ENCODE results near the gene OSBPL3. TPM values are rescaled to one million over a fixed set of nuclear protein-coding genes. Genes with fewer than 3 reads are reported as not detected.

Gene OSBPL3
- polyA plus RNA-seq, 1 of the 3 experiments (the other 2 are of a cell fraction) = 23.2 TPM

DNA sequence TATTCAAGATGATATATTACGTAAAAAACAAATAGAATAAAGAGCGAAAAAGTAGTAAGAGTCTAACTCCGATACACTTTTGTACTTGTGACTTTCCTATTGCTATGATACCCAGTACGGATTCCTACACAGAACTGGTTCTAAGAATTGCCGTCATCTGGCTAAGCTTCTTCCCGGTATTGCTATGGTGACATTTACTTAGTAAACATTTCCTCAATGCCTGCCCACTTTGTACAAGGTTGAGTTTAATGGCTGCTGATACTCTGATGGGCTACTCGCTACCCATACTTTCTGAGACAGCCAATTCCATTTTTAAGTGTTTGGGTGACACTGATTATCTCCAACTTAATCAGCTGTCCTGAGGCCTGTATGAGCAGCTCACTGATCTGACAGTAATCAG, 55.6 kb downstream of the OSBPL3 start:
- Histone ChIP-seq H3F3A (replicated peaks; ENCODE audit: insufficient read depth) (peaks cover 35% of the 10 kb centered on the region), H3K27ac (ENCODE audit: low read depth in 2 of 2, low read length in 1 of 2) (no peak overlapping the region), H3K9me2 (no peaks in the 10 kb centered on the region), H3K36me3 (replicated peaks in 1 of 2; ENCODE audit: control insufficient read depth in 1 of 2, insufficient read depth in 2 of 2, low read length in 1 of 2) (no peaks in the 10 kb centered on the region), H3K4me3 (ENCODE audit: low read depth in 2 of 2, low read length in 1 of 2) (no peak overlapping the region), H4K20me1 (ENCODE audit: insufficient read depth) (no peaks in the 10 kb centered on the region), H3K9ac (no peak overlapping the region), H2AFZ (ENCODE audit: low read depth) (no peak overlapping the region), H3K9me3 (no peaks in the 10 kb centered on the region), H3K27me3 (ENCODE audit: insufficient read depth) (no peaks in the 10 kb centered on the region), H3K4me1 (ENCODE audit: control insufficient read depth in 1 of 2, insufficient read depth in 2 of 2, low read depth in 1 of 2, low read length in 1 of 2) (peaks cover 36 to 51% of the 10 kb centered on the region in 2 experiments), H3K79me2 (ENCODE audit: insufficient read depth) (peaks cover 89% of the 10 kb centered on the region), H3K4me2 (no peak overlapping the region)
- POLR2A ChIA-PET = no interaction called here
- WGBS (ENCODE audit: low lambda C conversion rate) = 98% methylated on average over 7 of the region's 7 CpGs
- DNase-seq = no peak
- TF ChIP-seq ELF1 (IDR thresholded peaks at IDR 0.05) = no peak
- TF ChIP-seq MEF2A (IDR thresholded peaks at IDR 0.05; ENCODE audit: borderline replicate concordance, low read depth) = no peak
- CTCF ChIA-PET = interaction anchor here (1.9 kb wide), 2 partner anchors 55 to 104 kb away, joined by 4 to 9 read pairs; partner anchors contain the start of gene OSBPL3

DNA sequence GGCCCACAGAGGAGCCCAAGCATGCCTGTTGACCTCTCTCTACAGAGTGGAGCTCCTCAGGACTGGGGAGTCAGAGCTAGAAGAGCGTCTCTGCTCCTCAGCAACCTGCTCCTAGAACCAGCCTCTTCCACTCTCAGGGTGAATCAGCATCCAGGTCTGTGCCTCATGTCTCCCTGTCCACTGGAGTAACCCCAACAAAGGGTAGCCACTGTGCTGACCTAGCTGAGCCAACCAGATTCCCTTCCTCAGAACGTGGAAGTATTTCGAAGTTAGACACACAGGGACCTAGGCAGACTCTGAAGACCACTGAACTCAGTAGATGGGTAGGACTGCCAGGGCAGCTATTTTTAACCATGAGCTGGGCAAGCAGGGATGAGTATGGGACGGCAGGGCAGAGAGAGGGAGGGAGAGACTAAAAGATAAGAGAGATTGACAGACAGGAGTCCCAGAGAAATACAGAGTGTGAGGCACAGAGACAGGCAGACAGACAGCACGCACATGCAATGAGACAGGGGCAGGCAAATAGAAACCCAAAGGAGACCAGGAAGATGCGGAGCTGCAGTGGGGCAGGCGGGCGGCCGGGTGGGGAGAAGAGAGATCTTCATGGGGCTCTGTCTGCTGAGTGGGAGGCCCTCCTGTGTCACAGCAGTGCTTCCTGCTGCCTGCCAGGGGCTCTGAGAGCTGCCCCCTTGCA, 56.7 kb downstream of the OSBPL3 start:
- no peak for DNase-seq
- 87% methylated on average over 9 of the region's 9 CpGs for WGBS (ENCODE audit: low lambda C conversion rate)
- H4K20me1 ChIP-seq (ENCODE audit: insufficient read depth) = no peaks in the 10 kb centered on the region
- peaks cover 36 to 51% of the 10 kb centered on the region in 2 experiments for H3K4me1 ChIP-seq (ENCODE audit: control insufficient read depth in 1 of 2, insufficient read depth in 2 of 2, low read depth in 1 of 2, low read length in 1 of 2)
- ChIA-PET POLR2A (no interaction called here), CTCF (interaction anchor here (0.8 to 1.9 kb wide), 6 partner anchors 15 to 175 kb away, joined by 3 to 7 read pairs (median 4); no protein-coding TSS in a partner anchor)
- peak overlapping the region; percentile 67; the same call in 1 of the 2 replicates for H3K4me2 ChIP-seq
- H3K27ac ChIP-seq (ENCODE audit: low read depth in 2 of 2, low read length in 1 of 2) = peak overlapping the region; percentile 74 to 80
- H3K9me2 ChIP-seq = no peaks in the 10 kb centered on the region
- H3K36me3 ChIP-seq (replicated peaks in 1 of 2; ENCODE audit: control insufficient read depth in 1 of 2, insufficient read depth in 2 of 2, low read length in 1 of 2) = no peaks in the 10 kb centered on the region
- H3K79me2 ChIP-seq (ENCODE audit: insufficient read depth) = peaks cover 89% of the 10 kb centered on the region
- no peaks in the 10 kb centered on the region for H3K27me3 ChIP-seq (ENCODE audit: insufficient read depth)
- no peaks in the 10 kb centered on the region for H3K9me3 ChIP-seq
- peaks cover 37% of the 10 kb centered on the region for H3F3A ChIP-seq (replicated peaks; ENCODE audit: insufficient read depth)
- TF ChIP-seq, protein P1, sequence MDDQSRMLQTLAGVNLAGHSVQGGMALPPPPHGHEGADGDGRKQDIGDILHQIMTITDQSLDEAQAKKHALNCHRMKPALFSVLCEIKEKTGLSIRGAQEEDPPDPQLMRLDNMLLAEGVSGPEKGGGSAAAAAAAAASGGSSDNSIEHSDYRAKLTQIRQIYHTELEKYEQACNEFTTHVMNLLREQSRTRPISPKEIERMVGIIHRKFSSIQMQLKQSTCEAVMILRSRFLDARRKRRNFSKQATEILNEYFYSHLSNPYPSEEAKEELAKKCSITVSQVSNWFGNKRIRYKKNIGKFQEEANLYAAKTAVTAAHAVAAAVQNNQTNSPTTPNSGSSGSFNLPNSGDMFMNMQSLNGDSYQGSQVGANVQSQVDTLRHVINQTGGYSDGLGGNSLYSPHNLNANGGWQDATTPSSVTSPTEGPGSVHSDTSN (IDR thresholded peaks at IDR 0.05) = peak; percentile 13; the same call in 1 of the 2 replicates
- TF ChIP-seq, protein P2, sequence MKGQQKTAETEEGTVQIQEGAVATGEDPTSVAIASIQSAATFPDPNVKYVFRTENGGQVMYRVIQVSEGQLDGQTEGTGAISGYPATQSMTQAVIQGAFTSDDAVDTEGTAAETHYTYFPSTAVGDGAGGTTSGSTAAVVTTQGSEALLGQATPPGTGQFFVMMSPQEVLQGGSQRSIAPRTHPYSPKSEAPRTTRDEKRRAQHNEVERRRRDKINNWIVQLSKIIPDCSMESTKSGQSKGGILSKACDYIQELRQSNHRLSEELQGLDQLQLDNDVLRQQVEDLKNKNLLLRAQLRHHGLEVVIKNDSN (IDR thresholded peaks at IDR 0.05; ENCODE audit: borderline replicate concordance, low read depth) = no peak
- H3K4me3 ChIP-seq (ENCODE audit: low read depth in 2 of 2, low read length in 1 of 2) = no peak overlapping the region
- no peak overlapping the region for H3K9ac ChIP-seq
- H2AFZ ChIP-seq (ENCODE audit: low read depth) = no peak overlapping the region

- POLR2A ChIA-PET = no interaction called here
- Histone ChIP-seq H3K79me2 (ENCODE audit: insufficient read depth) (peaks cover 91% of the 10 kb centered on the region), H4K20me1 (ENCODE audit: insufficient read depth) (no peaks in the 10 kb centered on the region), H3K9ac (peak overlapping the region; percentile 38; the same call in 1 of the 2 replicates), H3K9me3 (no peaks in the 10 kb centered on the region), H3K27me3 (ENCODE audit: insufficient read depth) (no peaks in the 10 kb centered on the region), H3K4me2 (peak overlapping the region; percentile 67), H3K27ac (ENCODE audit: low read depth in 2 of 2, low read length in 1 of 2) (peak overlapping the region; percentile 74 to 80), H3K9me2 (no peaks in the 10 kb centered on the region), H3K4me1 (ENCODE audit: control insufficient read depth in 1 of 2, insufficient read depth in 2 of 2, low read depth in 1 of 2, low read length in 1 of 2) (peaks cover 36 to 44% of the 10 kb centered on the region in 2 experiments), H3K36me3 (replicated peaks in 1 of 2; ENCODE audit: control insufficient read depth in 1 of 2, insufficient read depth in 2 of 2, low read length in 1 of 2) (no peaks in the 10 kb centered on the region), H2AFZ (ENCODE audit: low read depth) (no peak overlapping the region), H3F3A (replicated peaks; ENCODE audit: insufficient read depth) (peaks cover 26% of the 10 kb centered on the region), H3K4me3 (ENCODE audit: low read depth in 2 of 2, low read length in 1 of 2) (peak overlapping the region in 1 of 2 experiments; percentile 0; a peak in 1 of 4 replicates)
- WGBS (ENCODE audit: low lambda C conversion rate) = 39% methylated on average over 5 of the region's 5 CpGs
- DNase-seq = peak; percentile 43
- CTCF ChIA-PET = interaction anchor here (1.2 kb wide), 2 partner anchors 101 to 176 kb away, joined by 4 to 7 read pairs; no protein-coding TSS in a partner anchor
- TF ChIP-seq MAX (IDR thresholded peaks at IDR 0.05; ENCODE audit: low read depth) (no peak), RAD21 (IDR thresholded peaks at IDR 0.05; ENCODE audit: low read length) (no peak; the same call in 1 of the 2 replicates), SIN3A (IDR thresholded peaks at IDR 0.05; ENCODE audit: borderline replicate concordance, low read depth, low read length) (no peak), GATA2 (CRISPR knock-in tag; IDR thresholded peaks at IDR 0.05) (no peak), EZH2phosphoT487 (IDR thresholded peaks at IDR 0.05; ENCODE audit: borderline replicate concordance, low read depth) (no peak), RCOR1 (IDR thresholded peaks at IDR 0.05; ENCODE audit: low read length) (0 out of 2 replicates have a peak, but pooled peaks have one; percentile 25), FOXM1 (IDR thresholded peaks at IDR 0.05; ENCODE audit: low read depth) (no peak), IRF3 (IDR thresholded peaks at IDR 0.05; ENCODE audit: low read depth, low read length) (no peak), MXI1 (IDR thresholded peaks at IDR 0.05; ENCODE audit: low read depth, low read length) (no peak), FOSL2 (IDR thresholded peaks at IDR 0.05; ENCODE audit: borderline replicate concordance, low read depth) (peak; percentile 44; the same call in 1 of the 2 replicates), RXRA (IDR thresholded peaks at IDR 0.05; ENCODE audit: borderline replicate concordance, low read depth) (no peak; the same call in 1 of the 2 replicates), ELF1 (IDR thresholded peaks at IDR 0.05) (no peak), TAF1 (IDR thresholded peaks at IDR 0.05; ENCODE audit: borderline replicate concordance, low read depth, low read length) (no peak), MEF2A (IDR thresholded peaks at IDR 0.05; ENCODE audit: borderline replicate concordance, low read depth) (no peak), GABPA (IDR thresholded peaks at IDR 0.05; ENCODE audit: low read depth) (no peak)
Measured at GRCh38 chr7:24922099-24922773, 57.7 kb downstream of the OSBPL3 start.

All from SK-N-SH (cell line).